B cell (primary cell): ENCODE results near the gene PRTN3. TPM values are rescaled to one million over a fixed set of nuclear protein-coding genes. Genes with fewer than 3 reads are reported as not detected.

Source experiments
- ATAC-seq: fragments of 200-7000 bp; cut with Tn5 transposase; one replicate; pipeline ENCODE4 v1.10.0; 2021; ENCODE audit warnings: low read depth, mild to moderate bottlenecking, moderate number of reproducible peaks, moderate library complexity
- CTCF ChIA-PET: fragments of 350-600 bp; sonication (Branson Sonifier 250); formaldehyde crosslinking; loops from one replicate; lab custom pipeline; 2021; ENCODE audit warnings: antibody characterized with exemption, inconsistent platforms; lab: Charles Lee
- POLR2A ChIA-PET: fragments of 350-600 bp; sonication (Branson Sonifier 250); formaldehyde crosslinking; loops from one replicate; lab custom pipeline; 2021; ENCODE audit warnings: antibody characterized with exemption; lab: Charles Lee
- DNase-seq: peaks from one replicate; pipeline ENCODE4 v3.0.0; 2013
- H2AFZ ChIP-seq: 2 replicates; pipeline ENCODE4 v1.6.1; 2012; ENCODE audit warnings: mild to moderate bottlenecking, low read depth, low read length; ENCODE audit not compliant: insufficient read depth, poor library complexity, severe bottlenecking
- H3K27ac ChIP-seq, 2 donors: 1 replicate in 1 of 2; 2 replicates in 1 of 2; pipeline ENCODE4 v1.5.1; 2012 to 2013; ENCODE audit warnings: low read length in 2 of 2, mild to moderate bottlenecking in 2 of 2, moderate library complexity in 1 of 2
- H3K27me3 ChIP-seq, 4 experiments: fragments of 200-600 bp in 1 of 4; sonication (generic) in 1 of 4; replicated peaks in 1 of 4; 1 replicate in 2 of 4; 2 replicates in 2 of 4; pipeline versions ENCODE4 v1.6.1 to v1.7.0; 2013 to 2016; ENCODE audit warnings: low read length in 3 of 4, mild to moderate bottlenecking in 2 of 4, mixed read lengths in 1 of 4, moderate library complexity in 1 of 4; ENCODE audit not compliant: insufficient read depth in 4 of 4, control insufficient read depth in 3 of 4; ENCODE audit errors: control extremely low read depth in 1 of 4
- H3K36me3 ChIP-seq, 2 experiments: replicated peaks in 1 of 2; 1 replicate in 1 of 2; 2 replicates in 1 of 2; pipeline versions ENCODE4 v1.6.1 to v1.7.1; 2013; ENCODE audit warnings: low read length in 1 of 2; ENCODE audit not compliant: insufficient read depth in 2 of 2, control insufficient read depth in 1 of 2; ENCODE audit errors: control extremely low read depth in 1 of 2, extremely low read depth in 1 of 2
- H3K4me1 ChIP-seq, 2 donors: fragments of 200-600 bp in 1 of 2; sonication (generic) in 1 of 2; 1 replicate in 1 of 2; 2 replicates in 1 of 2; pipeline versions ENCODE4 v1.5.1 to v1.6.1; 2013 to 2017; ENCODE audit warnings: low read length in 2 of 2; ENCODE audit not compliant: control insufficient read depth in 2 of 2, insufficient read depth in 2 of 2
- H3K4me2 ChIP-seq: replicated peaks from 2 replicates; pipeline ENCODE3; 2012; ENCODE audit warnings: mild to moderate bottlenecking, low read depth, low read length; ENCODE audit not compliant: poor library complexity, severe bottlenecking
- H3K4me3 ChIP-seq, 5 experiments: fragments of 200-600 bp in 1 of 5; sonication (generic) in 1 of 5; 1 replicate in 3 of 5; 2 replicates in 2 of 5; pipeline versions ENCODE4 v1.5.1 to v1.7.0; 2011 to 2016; ENCODE audit warnings: low read length in 4 of 5, mild to moderate bottlenecking in 4 of 5, low read depth in 2 of 5, control low read depth in 1 of 5, moderate library complexity in 1 of 5; ENCODE audit not compliant: insufficient read depth in 1 of 5; ENCODE audit errors: control extremely low read depth in 1 of 5, extremely low read depth in 1 of 5
- H3K79me2 ChIP-seq: fragments of 200-600 bp; sonication (generic); one replicate; pipeline ENCODE4 v1.6.0; 2016; ENCODE audit warnings: low read length; ENCODE audit not compliant: control insufficient read depth, insufficient read depth
- H3K9ac ChIP-seq: fragments of 200-600 bp; sonication (generic); 2 replicates; pipeline ENCODE4 v1.6.1; 2017; ENCODE audit warnings: mild to moderate bottlenecking, low read length, moderate library complexity
- H3K9me3 ChIP-seq, 3 donors: one replicate each; pipeline versions ENCODE4 v1.6.1 to v1.7.1; 2013; ENCODE audit warnings: low read length in 2 of 3; ENCODE audit not compliant: control insufficient read depth in 2 of 3, insufficient read depth in 1 of 3; ENCODE audit errors: control extremely low read depth in 1 of 3
- H4K20me1 ChIP-seq: 2 replicates; pipeline ENCODE4 v1.6.0; 2012; ENCODE audit warnings: mild to moderate bottlenecking, low read length; ENCODE audit not compliant: insufficient read depth, control insufficient read depth, poor library complexity, severe bottlenecking
- H3K27ac Mint-ChIP-seq: one replicate; pipeline ENCODE4 v1.8.0; 2021; ENCODE audit warnings: mixed read lengths
- H3K27me3 Mint-ChIP-seq: one replicate; pipeline ENCODE4 v1.8.0; 2021; ENCODE audit warnings: mixed read lengths
- H3K4me1 Mint-ChIP-seq: one replicate; pipeline ENCODE4 v1.8.0; 2021; ENCODE audit warnings: mixed read lengths
- H3K4me3 Mint-ChIP-seq: one replicate; pipeline ENCODE4 v1.8.0; 2021; ENCODE audit warnings: mixed read lengths
- H3K9me3 Mint-ChIP-seq: one replicate; pipeline ENCODE4 v1.8.0; 2022; ENCODE audit warnings: mixed read lengths; ENCODE audit not compliant: insufficient read depth
- EZH2 ChIP-seq: IDR thresholded peaks from 2 replicates; pipeline ENCODE4 v1.6.1; 2012; ENCODE audit warnings: borderline replicate concordance, low read depth, mild to moderate bottlenecking, moderate library complexity, low read length; ENCODE audit not compliant: insufficient read depth, poor library complexity, severe bottlenecking
- WGBS: methylation state at CpG from one replicate; pipeline ENCODE4 v1.1.5; 2013; ENCODE audit warnings: missing lambda C conversion rate; ENCODE audit not compliant: insufficient coverage; 5-methylcytosine and 5-hydroxymethylcytosine counted together
- intact Hi-C: fragments of 100-400 bp; cut with micrococcal nuclease; formaldehyde crosslinking; loops from one replicate; pipeline ENCODE4 v1.10.0; 2022
- polyA plus RNA-seq: library from polyadenylated mRNA; depleted of rRNA; stranded (reverse); fragments of >200 nt; gene quantifications from 2 replicates; pipeline ENCODE4 v1.2.3, GENCODE V29; 2012
- total RNA-seq, 2 donors: library from RNA; stranded (reverse); fragments of 120-200 nt in 1 of 2; gene quantifications; 1 replicate in 1 of 2; 2 replicates in 1 of 2; pipeline versions ENCODE4 v1.2.3 to v1.2.4, GENCODE V29; 2013 to 2022
- TF ChIP-seq, protein P1 (sequence below): fragments of 200-600 bp; IDR thresholded peaks from one replicate; pipeline ENCODE4 v1.8.0; 2022; ENCODE audit warnings: antibody characterized with exemption, mild to moderate bottlenecking

Gene PRTN3
- total and polyA plus RNA-seq, 2 donors (not counting 1 experiment from before 2014, with no cell fraction given), result not detected

GRCh38 chr19:823565-824121 lies 17.2 kb upstream of the PRTN3 start:
- Histone ChIP-seq H3K4me3 (no peak overlapping the region), H4K20me1 (no peaks in the 10 kb centered on the region), H3K36me3 (no peaks in the 10 kb centered on the region), H2AFZ (no peak overlapping the region), H3K4me1 (peaks cover 0 to 4% of the 10 kb centered on the region in 2 donors), H3K27ac (no peak overlapping the region), H3K4me2 (no peak overlapping the region), H3K79me2 (no peaks in the 10 kb centered on the region), H3K9ac (no peak overlapping the region), H3K27me3 (peaks cover 0 to 33% (median 8%) of the 10 kb centered on the region in 4 experiments), H3K9me3 (peaks cover 0 to 2% (median 0%) of the 10 kb centered on the region in 3 donors)
- Mint-ChIP-seq H3K27ac (no peak overlapping the region), H3K27me3 (peaks cover 7% of the 10 kb centered on the region), H3K9me3 (no peaks in the 10 kb centered on the region), H3K4me1 (peaks cover 2% of the 10 kb centered on the region), H3K4me3 (no peak overlapping the region)
- CTCF ChIA-PET, result no interaction called here
- ATAC-seq, result no peak
- peak; percentile 15 for DNase-seq
- 69% methylated on average over 10 of the region's 12 CpGs for WGBS
- POLR2A ChIA-PET, result no interaction called here
- intact Hi-C loops, result no loop called here
- TF ChIP-seq, protein P1, sequence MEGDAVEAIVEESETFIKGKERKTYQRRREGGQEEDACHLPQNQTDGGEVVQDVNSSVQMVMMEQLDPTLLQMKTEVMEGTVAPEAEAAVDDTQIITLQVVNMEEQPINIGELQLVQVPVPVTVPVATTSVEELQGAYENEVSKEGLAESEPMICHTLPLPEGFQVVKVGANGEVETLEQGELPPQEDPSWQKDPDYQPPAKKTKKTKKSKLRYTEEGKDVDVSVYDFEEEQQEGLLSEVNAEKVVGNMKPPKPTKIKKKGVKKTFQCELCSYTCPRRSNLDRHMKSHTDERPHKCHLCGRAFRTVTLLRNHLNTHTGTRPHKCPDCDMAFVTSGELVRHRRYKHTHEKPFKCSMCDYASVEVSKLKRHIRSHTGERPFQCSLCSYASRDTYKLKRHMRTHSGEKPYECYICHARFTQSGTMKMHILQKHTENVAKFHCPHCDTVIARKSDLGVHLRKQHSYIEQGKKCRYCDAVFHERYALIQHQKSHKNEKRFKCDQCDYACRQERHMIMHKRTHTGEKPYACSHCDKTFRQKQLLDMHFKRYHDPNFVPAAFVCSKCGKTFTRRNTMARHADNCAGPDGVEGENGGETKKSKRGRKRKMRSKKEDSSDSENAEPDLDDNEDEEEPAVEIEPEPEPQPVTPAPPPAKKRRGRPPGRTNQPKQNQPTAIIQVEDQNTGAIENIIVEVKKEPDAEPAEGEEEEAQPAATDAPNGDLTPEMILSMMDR, result no peak
- TF ChIP-seq EZH2, result no peak

- Histone ChIP-seq H3K9me3 (peaks cover 0 to 6% (median 0%) of the 10 kb centered on the region in 3 donors), H3K27ac (no peak overlapping the region), H3K27me3 (peaks cover 0 to 33% (median 9%) of the 10 kb centered on the region in 4 experiments), H3K36me3 (no peaks in the 10 kb centered on the region), H3K4me2 (no peak overlapping the region), H3K79me2 (no peaks in the 10 kb centered on the region), H2AFZ (no peak overlapping the region), H3K4me3 (no peak overlapping the region), H4K20me1 (no peaks in the 10 kb centered on the region), H3K4me1 (peaks cover 0 to 4% of the 10 kb centered on the region in 2 donors), H3K9ac (no peak overlapping the region)
- POLR2A ChIA-PET, result no interaction called here
- H3K4me3 Mint-ChIP-seq, result no peak overlapping the region
- intact Hi-C loops, result no loop called here
- ATAC-seq, result no peak
- H3K27ac Mint-ChIP-seq, result no peak overlapping the region
- no peak for TF ChIP-seq EZH2
- TF ChIP-seq, protein P1, result no peak
- CTCF ChIA-PET, result no interaction called here
- no peak for DNase-seq
- no peaks in the 10 kb centered on the region for H3K9me3 Mint-ChIP-seq
- 81% methylated on average over 15 of the region's 15 CpGs for WGBS
- peaks cover 7% of the 10 kb centered on the region for H3K27me3 Mint-ChIP-seq
- peaks cover 2% of the 10 kb centered on the region for H3K4me1 Mint-ChIP-seq
Measured at GRCh38 chr19:824885-825284, 15.9 kb upstream of the PRTN3 start.
